ENCODE results near the gene TAOK2. TPM values are rescaled to one million over a fixed set of nuclear protein-coding genes. Genes with fewer than 3 reads are reported as not detected.
A peak's percentile ranks its signal among the peaks of the same experiment; 100 is the strongest.

Gene TAOK2
- total and polyA plus RNA-seq, 2 of the 13 experiments (the other 11 are each of a cell fraction or from before 2014, with no cell fraction given) = 17.4 to 43.2 TPM

- TF ChIP-seq, protein P1, sequence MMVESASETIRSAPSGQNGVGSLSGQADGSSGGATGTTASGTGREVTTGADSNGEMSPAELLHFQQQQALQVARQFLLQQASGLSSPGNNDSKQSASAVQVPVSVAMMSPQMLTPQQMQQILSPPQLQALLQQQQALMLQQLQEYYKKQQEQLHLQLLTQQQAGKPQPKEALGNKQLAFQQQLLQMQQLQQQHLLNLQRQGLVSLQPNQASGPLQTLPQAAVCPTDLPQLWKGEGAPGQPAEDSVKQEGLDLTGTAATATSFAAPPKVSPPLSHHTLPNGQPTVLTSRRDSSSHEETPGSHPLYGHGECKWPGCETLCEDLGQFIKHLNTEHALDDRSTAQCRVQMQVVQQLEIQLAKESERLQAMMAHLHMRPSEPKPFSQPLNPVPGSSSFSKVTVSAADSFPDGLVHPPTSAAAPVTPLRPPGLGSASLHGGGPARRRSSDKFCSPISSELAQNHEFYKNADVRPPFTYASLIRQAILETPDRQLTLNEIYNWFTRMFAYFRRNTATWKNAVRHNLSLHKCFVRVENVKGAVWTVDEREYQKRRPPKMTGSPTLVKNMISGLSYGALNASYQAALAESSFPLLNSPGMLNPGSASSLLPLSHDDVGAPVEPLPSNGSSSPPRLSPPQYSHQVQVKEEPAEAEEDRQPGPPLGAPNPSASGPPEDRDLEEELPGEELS (CRISPR knock-in tag; IDR thresholded peaks at IDR 0.05) = no peak
- 0 out of 2 replicates have a peak, but pooled peaks have one; percentile 59 for TF ChIP-seq ZNF556 (CRISPR knock-in tag; IDR thresholded peaks at IDR 0.05; ENCODE audit: borderline replicate concordance)
- TF ChIP-seq TBP (CRISPR knock-in tag; IDR thresholded peaks at IDR 0.05) = no peak
- TF ChIP-seq, protein P2, sequence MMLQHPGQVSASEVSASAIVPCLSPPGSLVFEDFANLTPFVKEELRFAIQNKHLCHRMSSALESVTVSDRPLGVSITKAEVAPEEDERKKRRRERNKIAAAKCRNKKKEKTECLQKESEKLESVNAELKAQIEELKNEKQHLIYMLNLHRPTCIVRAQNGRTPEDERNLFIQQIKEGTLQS (CRISPR knock-in tag; IDR thresholded peaks at IDR 0.05) = no peak
- 0 out of 2 replicates have a peak, but pooled peaks have one; percentile 5 for TF ChIP-seq HNF4G (IDR thresholded peaks at IDR 0.05; ENCODE audit: borderline replicate concordance, low read depth, low read length)
- no peak for TF ChIP-seq HNF4G (CRISPR knock-in tag; IDR thresholded peaks at IDR 0.05; ENCODE audit: borderline replicate concordance, low read depth)
- TF ChIP-seq FOXC1 (CRISPR knock-in tag; IDR thresholded peaks at IDR 0.05; ENCODE audit: borderline replicate concordance) = 0 out of 2 replicates have a peak, but pooled peaks have one; percentile 5
- peak; percentile 13 for TF ChIP-seq SRSF1 (optimal IDR thresholded peaks at IDR 0.05; ENCODE audit: low read depth, low read length)
- TF ChIP-seq HINFP (CRISPR knock-in tag; IDR thresholded peaks at IDR 0.05; ENCODE audit: low read depth) = no peak
- TF ChIP-seq NR2F2 (IDR thresholded peaks at IDR 0.05; ENCODE audit: borderline replicate concordance, low read depth) = 0 out of 2 replicates have a peak, but pooled peaks have one; percentile 14
- TF ChIP-seq KDM6A (CRISPR knock-in tag; IDR thresholded peaks at IDR 0.05; ENCODE audit: low read depth) = no peak
- TF ChIP-seq CEBPB (IDR thresholded peaks at IDR 0.05; ENCODE audit: borderline replicate concordance, low read depth, low read length) = peak; percentile 34; the same call in 1 of the 2 replicates
- TF ChIP-seq ZNF891 (CRISPR knock-in tag; IDR thresholded peaks at IDR 0.05) = no peak
- peak; percentile 4; the same call in 1 of the 2 replicates for TF ChIP-seq ZNF598 (CRISPR knock-in tag; IDR thresholded peaks at IDR 0.05; ENCODE audit: borderline replicate concordance)
- TF ChIP-seq PITX1 (CRISPR knock-in tag; IDR thresholded peaks at IDR 0.05) = 0 out of 2 replicates have a peak, but pooled peaks have one; percentile 26
- TF ChIP-seq ZFAT (CRISPR knock-in tag; conservative IDR thresholded peaks at IDR 0.05) = no peak
- TF ChIP-seq ZNF709 (CRISPR knock-in tag; IDR thresholded peaks at IDR 0.05) = 0 out of 2 replicates have a peak, but pooled peaks have one; percentile 5
- no peak for TF ChIP-seq NFYC (CRISPR knock-in tag; IDR thresholded peaks at IDR 0.05)
- TF ChIP-seq ZNF589 (CRISPR knock-in tag; conservative IDR thresholded peaks at IDR 0.05) = no peak
- TF ChIP-seq AKAP8 (CRISPR knock-in tag; IDR thresholded peaks at IDR 0.05) = no peak
- TF ChIP-seq BORCS8-MEF2B (CRISPR knock-in tag; IDR thresholded peaks at IDR 0.05) = no peak
- TF ChIP-seq ZNF816 (CRISPR knock-in tag; IDR thresholded peaks at IDR 0.05; ENCODE audit: borderline replicate concordance) = no peak
- TF ChIP-seq ZNF414 (CRISPR knock-in tag; IDR thresholded peaks at IDR 0.05) = no peak
- TF ChIP-seq GZF1 (CRISPR knock-in tag; IDR thresholded peaks at IDR 0.05) = 0 out of 2 replicates have a peak, but pooled peaks have one; percentile 19
Measured at GRCh38 chr16:29927070-29927905, 46.4 kb upstream of the TAOK2 start (continued).

All from HepG2 (cell line).